EH (cell line): ENCODE measurements around the gene SMAP1.

Experiments
- DNase-seq: peaks from one replicate; pipeline ENCODE4 v3.0.0-alpha.2; 2015; ENCODE audit warnings: low read depth

SMAP1 gene

GRCh38 chr6:70901324-70901723 lies 233.6 kb downstream of the SMAP1 start:
- DNase-seq = no peak

- DNase-seq = no peak
Observed at GRCh38 chr6:70903665-70904452, 236.2 kb downstream of the SMAP1 start.

- no peak for DNase-seq
Observed at GRCh38 chr6:70905742-70906141, 238.1 kb downstream of the SMAP1 start.
